Memory B cell (primary cell): ENCODE measurements around the gene XXYLT1.
"Not testable (repeated sequence)": the region's sequence is repeated elsewhere in the genome, so short reads cannot be mapped to it uniquely, and the experiment has no call there.

Experiments used
- ATAC-seq: fragments of 150-1000 bp; cut with Tn5 transposase; 2 replicates; pipeline ENCODE4 v1.10.0; 2021; ENCODE audit warnings: low read depth, mild to moderate bottlenecking, moderate library complexity
- DNase-seq, 2 donors: peaks; one replicate each; pipeline ENCODE4 v3.0.0; 2022; ENCODE audit warnings: low spot score in 2 of 2
- H3K27ac Mint-ChIP-seq: one replicate; pipeline ENCODE4 v1.8.0; 2022; ENCODE audit warnings: mild to moderate bottlenecking, moderate library complexity, mixed read lengths
- H3K27me3 Mint-ChIP-seq: one replicate; pipeline ENCODE4 v1.8.0; 2022; ENCODE audit warnings: mixed read lengths
- H3K36me3 Mint-ChIP-seq: one replicate; pipeline ENCODE4 v1.8.0; 2022; ENCODE audit warnings: mild to moderate bottlenecking, mixed read lengths
- H3K4me1 Mint-ChIP-seq: one replicate; pipeline ENCODE4 v1.8.0; 2022; ENCODE audit warnings: mixed read lengths
- H3K4me3 Mint-ChIP-seq: one replicate; pipeline ENCODE4 v1.8.0; 2022; ENCODE audit warnings: mild to moderate bottlenecking, moderate library complexity, mixed read lengths
- H3K9me3 Mint-ChIP-seq: one replicate; pipeline ENCODE4 v1.8.0; 2022; ENCODE audit warnings: mixed read lengths

The XXYLT1 gene

DNA sequence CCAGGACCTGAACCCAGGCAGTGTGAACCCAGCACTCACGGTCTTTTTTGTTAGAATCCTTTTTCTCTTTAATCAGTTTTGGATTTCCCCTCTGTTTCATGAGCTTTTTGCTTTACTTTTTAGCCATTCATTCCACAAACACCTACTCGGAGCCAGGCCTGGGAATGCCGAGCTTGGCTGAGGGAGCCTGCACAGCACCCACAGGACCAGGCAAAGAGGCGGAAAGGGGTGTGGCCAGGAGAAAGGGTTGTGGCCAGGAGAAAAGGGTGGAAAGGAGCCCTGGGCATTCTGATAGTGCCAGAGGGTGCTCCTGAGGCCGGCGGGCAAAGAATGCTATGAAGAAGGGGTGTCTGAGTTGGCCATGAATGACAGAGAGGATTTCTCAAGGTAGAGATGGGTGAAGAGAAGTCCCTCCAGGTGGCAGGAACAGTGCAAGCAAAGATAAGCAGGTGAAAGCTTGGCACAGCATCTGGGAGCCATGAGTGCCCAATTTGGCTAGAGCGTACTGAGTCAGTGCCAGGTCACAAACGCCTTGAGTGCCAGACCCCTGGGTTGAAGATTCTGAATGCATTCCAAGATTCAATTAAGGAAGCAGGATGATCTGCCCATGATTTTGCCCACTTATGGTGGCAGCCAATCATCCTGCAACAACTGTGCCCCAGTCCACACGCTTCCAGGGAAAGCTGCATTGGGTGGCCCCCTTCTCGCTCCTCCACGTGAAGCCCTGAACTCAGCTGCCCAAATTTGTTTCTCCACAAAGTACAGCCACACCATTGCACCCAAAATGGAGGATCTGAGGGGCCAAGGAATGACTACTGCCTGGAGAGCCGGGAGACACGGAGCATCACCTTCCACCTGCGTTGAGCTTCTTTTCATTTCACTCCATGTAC, 157.2 kb downstream of the XXYLT1 start:
- no peaks in the 10 kb centered on the region for H3K27me3 Mint-ChIP-seq
- no peak overlapping the region for H3K27ac Mint-ChIP-seq
- ATAC-seq (no peak), DNase-seq (no peak)
- no peaks in the 10 kb centered on the region for H3K9me3 Mint-ChIP-seq
- peaks cover 2% of the 10 kb centered on the region for H3K36me3 Mint-ChIP-seq
- no peak overlapping the region for H3K4me3 Mint-ChIP-seq
- H3K4me1 Mint-ChIP-seq = peaks cover 9% of the 10 kb centered on the region

GRCh38 chr3:195113048-195113447, 157.9 kb downstream of the XXYLT1 start:
- no peak for ATAC-seq
- Mint-ChIP-seq H3K4me1 (peaks cover 7% of the 10 kb centered on the region), H3K27me3 (no peaks in the 10 kb centered on the region), H3K9me3 (no peaks in the 10 kb centered on the region), H3K4me3 (no peak overlapping the region), H3K27ac (no peak overlapping the region), H3K36me3 (no peaks in the 10 kb centered on the region)
- DNase-seq = no peak

DNA sequence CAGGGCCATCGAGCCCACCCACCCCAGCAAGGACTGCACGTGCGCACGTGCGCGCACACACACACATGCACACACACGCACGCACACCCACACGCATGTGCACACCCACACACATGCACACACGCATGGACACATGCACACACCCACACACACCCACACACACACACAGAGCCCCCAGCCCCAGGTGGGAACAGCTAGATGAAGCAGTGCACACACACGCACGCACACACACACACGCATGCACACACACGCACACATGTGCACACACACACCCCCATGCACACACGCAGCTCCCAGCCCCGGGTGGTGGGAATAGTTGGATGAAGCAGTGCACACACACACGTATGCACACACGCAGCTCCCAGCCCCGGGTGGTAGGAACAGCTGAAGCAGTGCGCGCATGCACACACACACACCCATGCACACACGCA, 158.6 kb downstream of the XXYLT1 start:
- Mint-ChIP-seq H3K36me3 (no peaks in the 10 kb centered on the region), H3K27ac (no peak overlapping the region), H3K27me3 (no peaks in the 10 kb centered on the region), H3K9me3 (no peaks in the 10 kb centered on the region), H3K4me3 (no peak overlapping the region), H3K4me1 (peaks cover 4% of the 10 kb centered on the region)
- ATAC-seq = no peak
- DNase-seq = no peak

DNA sequence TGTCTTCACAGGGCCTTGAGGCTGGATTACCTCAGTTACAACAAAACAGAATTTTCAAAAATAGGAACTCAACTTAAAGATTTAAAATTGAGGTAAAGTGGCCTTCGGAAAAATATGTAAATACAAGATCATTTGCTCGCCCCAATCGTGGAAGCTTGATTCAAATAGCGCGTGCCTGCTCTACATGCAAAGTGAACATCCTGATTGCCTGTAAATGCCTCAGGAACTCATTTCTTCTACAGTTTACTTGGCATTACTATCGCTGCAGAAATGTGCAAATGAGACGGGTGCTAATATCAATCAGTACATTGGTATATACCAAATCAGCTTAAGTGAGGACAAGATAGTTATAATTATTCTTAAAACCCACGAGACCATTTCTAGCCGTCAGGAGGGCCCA, 159.2 kb downstream of the XXYLT1 start:
- Mint-ChIP-seq H3K27ac (no peak overlapping the region), H3K27me3 (no peaks in the 10 kb centered on the region), H3K4me1 (peaks cover 3% of the 10 kb centered on the region), H3K4me3 (no peak overlapping the region), H3K9me3 (no peaks in the 10 kb centered on the region), H3K36me3 (no peaks in the 10 kb centered on the region)
- DNase-seq (no peak), ATAC-seq (no peak)

- no peak overlapping the region for H3K27ac Mint-ChIP-seq
- peaks cover 1% of the 10 kb centered on the region for H3K4me1 Mint-ChIP-seq
- H3K4me3 Mint-ChIP-seq = no peak overlapping the region
- DNase-seq = no peak
- no peaks in the 10 kb centered on the region for H3K36me3 Mint-ChIP-seq
- no peaks in the 10 kb centered on the region for H3K27me3 Mint-ChIP-seq
- no peaks in the 10 kb centered on the region for H3K9me3 Mint-ChIP-seq
- ATAC-seq = no peak
Measured at GRCh38 chr3:195111319-195111705, 159.6 kb downstream of the XXYLT1 start.

DNA sequence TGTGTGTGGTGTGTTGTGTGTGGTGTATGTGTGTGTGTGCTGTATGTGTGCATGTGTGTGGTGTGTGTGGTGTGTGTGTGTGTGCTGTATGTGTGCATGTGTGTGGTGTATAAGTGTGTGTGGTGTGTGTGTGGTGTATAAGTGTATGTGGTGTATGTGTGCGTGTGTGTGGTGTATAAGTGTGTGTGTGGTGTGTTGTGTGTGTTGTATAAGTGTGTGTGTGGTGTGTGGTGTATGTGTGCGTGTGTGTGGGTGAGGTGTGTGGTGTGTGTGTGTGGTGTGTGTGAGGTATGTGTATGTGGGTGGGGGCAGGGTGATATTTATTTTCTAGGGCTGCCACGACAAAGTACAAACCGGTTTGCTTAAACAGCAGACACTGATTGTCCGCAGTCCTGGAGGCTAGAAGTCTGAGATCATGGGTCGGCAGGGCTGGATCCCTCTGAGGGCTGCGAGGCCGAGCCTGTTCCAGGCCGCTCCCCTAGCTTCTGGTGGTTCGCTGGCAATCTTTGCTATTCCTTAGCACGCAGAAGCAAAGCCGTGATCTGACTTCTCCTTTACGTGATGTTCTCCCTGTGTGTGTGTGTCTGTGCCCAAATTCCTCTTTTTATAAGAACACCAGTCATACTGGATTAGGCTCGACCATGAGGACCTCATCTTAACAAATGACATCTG, 160.2 kb downstream of the XXYLT1 start:
- DNase-seq (no peak), ATAC-seq (no peak)
- Mint-ChIP-seq H3K27ac (no peak overlapping the region), H3K27me3 (no peaks in the 10 kb centered on the region), H3K4me1 (peaks cover 3% of the 10 kb centered on the region), H3K36me3 (no peaks in the 10 kb centered on the region), H3K4me3 (no peak overlapping the region), H3K9me3 (no peaks in the 10 kb centered on the region)

GRCh38 chr3:195109098-195109657, 161.8 kb downstream of the XXYLT1 start:
- no peak overlapping the region for H3K4me3 Mint-ChIP-seq
- H3K27ac Mint-ChIP-seq = no peak overlapping the region
- H3K36me3 Mint-ChIP-seq = no peaks in the 10 kb centered on the region
- peaks cover 3% of the 10 kb centered on the region for H3K4me1 Mint-ChIP-seq
- no peak for DNase-seq
- no peaks in the 10 kb centered on the region for H3K9me3 Mint-ChIP-seq
- no peak for ATAC-seq
- H3K27me3 Mint-ChIP-seq = no peaks in the 10 kb centered on the region

GRCh38 chr3:195107593-195107992, 163.4 kb downstream of the XXYLT1 start:
- Mint-ChIP-seq H3K27ac (no peak overlapping the region), H3K4me1 (peaks cover 8% of the 10 kb centered on the region), H3K9me3 (no peaks in the 10 kb centered on the region), H3K36me3 (no peaks in the 10 kb centered on the region), H3K4me3 (no peak overlapping the region), H3K27me3 (no peaks in the 10 kb centered on the region)
- ATAC-seq (no peak), DNase-seq (no peak)

DNA sequence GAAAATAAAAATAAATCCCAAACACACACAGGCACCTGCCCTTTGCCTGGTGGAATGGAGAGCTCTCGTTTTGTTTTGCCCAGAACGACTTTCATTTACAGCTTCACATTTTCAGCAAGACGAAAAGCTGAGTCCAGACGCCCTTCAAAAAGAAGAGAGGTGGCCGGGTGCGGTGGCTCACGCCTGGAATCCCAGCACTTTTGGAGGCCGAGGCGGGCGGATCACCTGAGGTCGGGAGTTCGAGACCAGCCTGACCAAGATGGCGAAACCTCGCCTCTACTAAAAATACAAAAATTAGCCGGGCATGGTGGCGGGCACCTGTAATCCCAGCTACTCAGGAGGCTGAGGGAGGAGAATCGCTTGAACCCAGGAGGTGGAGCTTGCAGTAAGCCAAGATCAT, 163.9 kb downstream of the XXYLT1 start:
- peaks cover 14% of the 10 kb centered on the region for H3K4me1 Mint-ChIP-seq
- not testable (repeated sequence) for ATAC-seq, H3K9me3 Mint-ChIP-seq, H3K36me3 Mint-ChIP-seq, H3K27ac Mint-ChIP-seq, H3K27me3 Mint-ChIP-seq, DNase-seq, H3K4me3 Mint-ChIP-seq

DNA sequence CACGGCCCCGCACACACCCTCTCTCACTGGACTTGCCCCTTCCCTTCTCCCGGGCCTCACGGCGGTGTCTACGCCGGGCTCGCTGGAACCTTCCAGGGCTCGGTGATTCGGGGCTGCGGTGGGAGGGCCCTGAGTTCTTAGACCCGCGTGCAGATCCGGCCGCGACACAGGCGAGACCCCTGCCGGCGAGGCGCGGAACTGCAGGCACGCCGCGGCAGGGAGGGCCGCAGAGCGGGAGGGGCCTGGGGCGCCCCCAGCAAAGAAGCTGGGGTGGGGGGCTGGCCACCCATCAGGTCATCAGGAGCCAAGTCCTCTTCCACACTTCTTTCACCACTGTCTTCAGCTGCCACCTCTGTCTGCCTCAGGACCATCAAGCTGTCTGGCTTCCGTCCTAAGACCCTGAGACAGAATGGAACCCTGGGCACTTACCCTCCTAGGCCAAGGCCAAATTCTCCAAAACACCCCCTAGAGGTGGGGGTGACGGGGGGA, 164.5 kb downstream of the XXYLT1 start:
- ATAC-seq = peak; percentile 93
- peak overlapping the region; percentile 1 for H3K27ac Mint-ChIP-seq

DNA sequence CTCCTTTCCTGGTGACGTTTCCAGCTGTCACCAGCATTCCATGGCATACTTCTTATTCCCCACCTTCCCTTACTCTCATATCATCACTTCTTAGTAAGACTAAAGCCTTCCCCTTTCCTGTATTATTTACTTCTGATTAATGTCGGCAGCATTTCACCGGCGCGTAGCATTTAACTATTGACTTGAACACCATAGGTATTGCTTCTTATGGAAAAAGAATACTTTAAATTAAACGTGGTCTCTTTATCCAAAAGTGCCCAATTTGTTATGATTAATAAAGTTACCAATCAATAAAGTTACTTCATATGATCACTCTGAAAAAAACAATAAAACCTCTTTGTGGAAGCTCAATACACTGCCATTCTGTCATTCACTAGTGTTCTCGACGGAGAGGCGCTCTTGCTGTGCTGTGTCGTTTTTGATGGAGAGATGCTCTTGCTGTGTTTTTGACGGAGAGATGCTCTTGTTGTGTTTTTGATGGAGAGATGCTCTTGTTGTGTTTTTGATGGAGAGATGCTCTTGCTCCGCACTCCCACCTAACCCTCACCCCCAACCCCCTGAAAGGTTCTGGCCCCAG, 165.0 kb downstream of the XXYLT1 start:
- H3K4me1 Mint-ChIP-seq = peaks cover 22% of the 10 kb centered on the region
- no peaks in the 10 kb centered on the region for H3K9me3 Mint-ChIP-seq
- peak overlapping the region; percentile 52 for H3K4me3 Mint-ChIP-seq
- no peaks in the 10 kb centered on the region for H3K27me3 Mint-ChIP-seq
- ATAC-seq = no peak
- no peaks in the 10 kb centered on the region for H3K36me3 Mint-ChIP-seq
- DNase-seq = no peak
- peak overlapping the region; percentile 1 for H3K27ac Mint-ChIP-seq

More for the DNA sequence above, 164.5 kb downstream of the XXYLT1 start:
- H3K36me3 Mint-ChIP-seq = no peaks in the 10 kb centered on the region
- no peaks in the 10 kb centered on the region for H3K27me3 Mint-ChIP-seq
- H3K4me1 Mint-ChIP-seq = peaks cover 20% of the 10 kb centered on the region
- H3K9me3 Mint-ChIP-seq = no peaks in the 10 kb centered on the region
- H3K4me3 Mint-ChIP-seq = peak overlapping the region; percentile 52
- peak; percentile 83 to 94 for DNase-seq

GRCh38 chr3:195105389-195105788, 165.6 kb downstream of the XXYLT1 start:
- Mint-ChIP-seq H3K9me3 (no peaks in the 10 kb centered on the region), H3K36me3 (no peaks in the 10 kb centered on the region), H3K4me1 (peaks cover 28% of the 10 kb centered on the region), H3K27me3 (no peaks in the 10 kb centered on the region), H3K27ac (no peak overlapping the region), H3K4me3 (no peak overlapping the region)
- no peak for DNase-seq
- no peak for ATAC-seq

DNA sequence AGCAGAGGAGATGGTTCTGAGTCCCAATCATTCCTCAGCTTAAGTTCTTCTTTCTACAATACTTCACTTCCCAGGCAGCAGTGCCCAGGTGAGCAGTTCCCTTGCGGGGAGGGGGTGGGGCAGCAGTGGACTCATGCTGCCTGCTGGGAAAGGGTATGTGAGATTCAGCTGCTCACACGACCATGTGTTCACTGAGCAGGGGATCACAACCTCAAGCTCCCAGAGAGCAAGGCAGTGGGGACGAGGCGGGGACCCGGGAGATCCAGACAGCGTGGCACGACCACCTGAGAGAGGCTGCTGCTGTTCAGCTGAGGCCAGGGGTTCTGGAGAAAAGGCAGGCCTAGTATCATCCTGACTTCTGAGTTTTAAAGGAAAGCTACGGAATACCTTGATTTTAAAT, 166.6 kb downstream of the XXYLT1 start:
- H3K4me3 Mint-ChIP-seq = no peak overlapping the region
- peak overlapping the region; percentile 76 for H3K27ac Mint-ChIP-seq
- ATAC-seq = no peak
- no peaks in the 10 kb centered on the region for H3K36me3 Mint-ChIP-seq
- DNase-seq = no peak
- peaks cover 28% of the 10 kb centered on the region for H3K4me1 Mint-ChIP-seq
- H3K9me3 Mint-ChIP-seq = no peaks in the 10 kb centered on the region
- no peaks in the 10 kb centered on the region for H3K27me3 Mint-ChIP-seq

DNA sequence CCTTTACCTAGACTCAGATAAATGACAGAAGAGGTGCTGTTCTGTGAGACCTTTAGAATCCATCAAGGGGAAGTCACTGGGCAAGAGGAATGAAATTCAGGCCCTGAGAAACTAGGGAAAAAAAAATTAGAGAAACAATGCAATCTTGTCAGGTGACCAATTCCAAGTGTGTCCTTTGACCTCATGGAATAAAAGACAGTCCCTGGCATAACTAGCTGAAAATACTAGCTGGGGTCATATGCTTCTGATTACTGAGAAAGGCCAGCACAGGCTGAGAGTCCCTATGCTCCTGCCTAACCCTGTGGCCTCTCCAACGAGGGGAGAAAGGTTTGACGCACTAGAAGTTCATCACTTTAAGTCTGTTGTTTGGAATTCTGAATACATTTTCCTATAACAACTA, 167.3 kb downstream of the XXYLT1 start:
- Mint-ChIP-seq H3K4me1 (peaks cover 28% of the 10 kb centered on the region), H3K9me3 (no peaks in the 10 kb centered on the region), H3K36me3 (no peaks in the 10 kb centered on the region), H3K4me3 (no peak overlapping the region), H3K27me3 (no peaks in the 10 kb centered on the region), H3K27ac (peak overlapping the region; percentile 76)
- ATAC-seq (no peak), DNase-seq (no peak)
